Stimulated activated CD8-positive, alpha-beta memory T cell treated with anti-CD3 and anti-CD28 coated beads, Interleukin-12 subunit alpha, Interleukin-12 subunit beta, amount 100 ng/mL, for 24 hours (primary cell): ENCODE results near the gene RASSF3.

Source experiments
- DNase-seq: peaks from one replicate; pipeline ENCODE4 v3.0.0-alpha.2; 2020; ENCODE audit errors: extremely low read depth

The RASSF3 gene

DNA sequence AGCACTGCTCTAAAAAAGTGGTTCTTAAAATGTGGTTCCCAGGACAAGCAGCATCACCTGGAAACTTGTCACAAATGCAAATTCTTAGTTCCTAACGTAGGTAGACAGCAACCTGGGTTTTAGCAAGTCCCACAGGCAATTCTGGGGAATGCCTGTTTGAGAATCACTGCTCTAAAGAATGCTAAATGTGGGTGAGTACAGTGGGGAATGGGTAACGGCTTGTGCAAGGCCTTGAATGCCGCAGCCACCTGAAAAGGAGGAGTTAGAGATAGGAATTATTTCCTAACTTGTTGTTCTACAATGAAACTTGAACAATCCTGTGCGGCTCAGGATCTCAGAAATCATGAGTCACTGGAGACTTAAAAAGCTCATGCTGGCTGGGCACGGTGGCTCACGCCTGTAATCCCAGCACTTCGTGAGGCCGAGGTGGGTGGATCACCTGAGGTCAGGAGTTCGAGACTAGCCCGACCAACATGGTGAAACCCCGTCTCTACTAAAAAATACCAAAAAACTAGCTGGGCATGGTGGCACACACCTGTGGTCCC lies 114.0 kb downstream of the RASSF3 start:
- no peak for DNase-seq

DNA sequence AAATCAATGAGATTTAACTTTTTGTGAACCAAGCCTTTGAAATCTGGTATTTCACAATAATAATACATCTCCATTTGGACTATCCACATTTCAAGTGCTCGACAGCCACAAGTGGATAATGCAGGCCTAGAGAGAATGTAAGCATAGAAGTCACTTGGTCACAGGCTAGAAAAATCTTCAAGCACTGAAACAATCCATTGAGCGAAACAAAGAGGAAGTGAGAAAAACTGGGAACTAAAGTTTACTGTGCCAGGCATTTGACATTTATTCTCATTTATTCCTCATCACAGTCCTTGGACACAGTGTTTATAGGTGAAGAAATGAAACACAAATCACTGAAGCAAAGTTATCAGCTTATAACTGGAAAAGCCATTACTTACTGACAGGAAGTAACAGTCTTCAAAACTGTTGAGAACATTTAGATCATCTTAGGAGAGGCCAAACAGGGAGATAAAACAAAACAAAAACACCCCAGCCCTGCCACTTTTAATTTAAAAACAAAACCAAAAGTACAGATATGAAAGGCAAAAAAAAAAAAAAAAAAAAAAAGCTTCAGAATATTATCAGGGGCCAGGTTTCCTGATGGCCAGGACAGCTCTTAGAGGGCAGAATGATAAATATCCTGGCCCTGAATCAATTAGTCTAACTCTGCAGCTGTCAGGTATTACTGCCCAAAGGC lies 119.8 kb downstream of the RASSF3 start:
- DNase-seq, result no peak

DNA sequence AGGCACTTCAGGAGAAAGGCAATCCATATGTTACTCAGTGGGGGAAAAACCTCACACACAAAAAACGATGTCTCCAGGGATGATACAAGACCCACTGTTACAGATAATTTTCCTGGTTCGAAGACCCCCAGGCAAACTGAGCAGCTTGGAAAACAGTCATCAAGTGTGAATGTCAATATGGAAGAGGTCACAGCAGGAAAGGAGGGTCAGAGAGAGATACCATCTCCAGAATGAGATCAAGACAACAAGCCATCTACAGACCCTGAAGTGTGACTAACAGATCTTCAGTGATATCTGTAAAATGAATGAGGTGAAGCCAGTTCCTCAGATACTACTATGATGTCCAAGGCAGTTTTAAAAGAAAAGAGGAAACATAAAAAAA lies 120.3 kb downstream of the RASSF3 start:
- DNase-seq, result no peak

DNA sequence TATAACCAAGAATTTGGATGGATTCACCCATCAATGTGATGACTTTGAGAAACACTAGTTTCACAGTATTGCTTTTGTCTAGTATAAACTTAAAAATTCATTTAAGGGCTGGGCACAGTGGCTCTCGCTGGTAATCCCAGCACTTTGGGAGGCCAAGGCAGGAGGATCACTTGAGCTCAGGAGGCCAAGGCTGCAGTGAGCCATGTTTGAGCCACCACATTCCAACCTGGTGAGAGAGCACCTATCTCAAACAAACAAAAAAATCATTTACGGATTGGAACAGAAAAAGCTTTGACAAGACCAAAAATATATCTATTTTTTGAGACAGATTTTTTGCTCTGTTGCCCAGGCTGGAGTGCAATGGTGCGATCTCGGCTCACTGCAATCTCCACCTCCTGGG lies 121.4 kb downstream of the RASSF3 start:
- no peak for DNase-seq

DNA sequence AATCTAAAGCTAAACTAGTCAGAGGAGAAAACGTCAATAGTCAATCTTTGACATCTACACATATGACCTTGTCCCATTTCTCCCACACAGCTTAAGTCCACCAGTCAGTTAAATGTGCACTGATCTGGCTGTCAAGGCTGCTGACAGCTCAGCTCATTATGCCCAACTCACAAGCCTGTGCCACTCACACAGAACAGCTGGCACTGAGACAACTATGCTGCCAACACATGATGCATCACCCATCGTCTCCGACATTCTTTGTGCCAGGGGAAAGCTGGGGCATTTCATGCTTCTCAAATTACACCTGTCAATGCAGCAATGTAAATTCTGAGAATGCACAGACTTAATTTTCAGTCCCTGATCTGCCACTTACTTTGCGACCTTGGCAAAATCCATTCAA lies 123.6 kb downstream of the RASSF3 start:
- no peak for DNase-seq

DNA sequence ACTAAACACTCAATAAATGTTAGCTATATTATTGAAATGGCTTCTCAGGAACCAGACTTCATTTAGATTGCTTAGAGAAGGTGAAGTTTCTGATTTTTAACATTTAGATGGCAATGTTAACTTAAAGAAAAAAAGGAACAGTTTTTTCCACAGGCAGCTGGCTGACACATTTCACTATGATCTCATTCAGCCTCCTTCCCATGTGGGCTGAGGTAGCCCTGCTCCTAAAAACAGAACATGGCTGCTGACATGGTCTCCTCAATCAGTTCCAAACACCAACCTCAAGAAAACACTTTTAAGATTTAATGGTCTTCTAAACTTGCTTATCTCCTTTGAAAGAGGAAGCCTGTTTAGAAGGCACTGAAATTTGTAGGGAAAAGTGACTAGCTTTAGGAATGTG lies 125.1 kb downstream of the RASSF3 start:
- no peak for DNase-seq

DNA sequence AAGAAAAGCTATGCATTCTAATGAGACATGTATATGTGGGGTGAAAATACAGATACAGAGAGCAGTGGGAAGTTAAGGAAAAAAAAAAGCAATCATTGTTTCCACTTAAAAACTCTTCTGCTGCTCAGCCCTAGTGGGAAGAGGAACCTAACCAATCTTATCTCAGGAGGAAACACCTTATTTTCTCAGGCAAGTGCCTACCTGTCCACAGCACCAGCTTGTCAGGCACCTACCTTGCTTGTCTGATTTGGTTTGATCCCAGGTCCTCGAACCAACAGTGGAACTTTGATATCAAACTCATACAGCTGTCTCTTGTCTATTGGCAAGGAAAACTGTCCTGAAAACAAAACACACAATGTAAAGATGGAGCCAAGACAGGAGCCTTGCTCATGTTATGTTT lies 126.5 kb downstream of the RASSF3 start:
- no peak for DNase-seq

DNA sequence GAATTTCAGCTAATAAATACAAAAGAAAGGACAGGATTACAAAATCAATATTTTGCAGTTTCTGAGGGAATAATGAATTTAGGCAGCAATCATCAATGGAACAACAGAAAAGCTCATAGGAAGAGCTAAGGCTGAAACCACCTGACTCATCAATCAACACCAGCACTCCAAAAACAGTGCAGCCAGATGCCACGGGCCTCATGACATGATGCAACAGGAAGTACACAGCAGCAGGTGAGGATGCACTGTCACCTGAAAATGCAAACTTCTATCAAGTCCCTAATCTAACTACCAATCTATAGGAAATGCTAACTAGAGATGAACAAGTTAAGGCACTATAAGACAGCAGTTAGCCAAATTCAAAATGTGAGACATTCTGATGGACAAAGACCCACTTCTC lies 127.2 kb downstream of the RASSF3 start:
- no peak for DNase-seq

DNA sequence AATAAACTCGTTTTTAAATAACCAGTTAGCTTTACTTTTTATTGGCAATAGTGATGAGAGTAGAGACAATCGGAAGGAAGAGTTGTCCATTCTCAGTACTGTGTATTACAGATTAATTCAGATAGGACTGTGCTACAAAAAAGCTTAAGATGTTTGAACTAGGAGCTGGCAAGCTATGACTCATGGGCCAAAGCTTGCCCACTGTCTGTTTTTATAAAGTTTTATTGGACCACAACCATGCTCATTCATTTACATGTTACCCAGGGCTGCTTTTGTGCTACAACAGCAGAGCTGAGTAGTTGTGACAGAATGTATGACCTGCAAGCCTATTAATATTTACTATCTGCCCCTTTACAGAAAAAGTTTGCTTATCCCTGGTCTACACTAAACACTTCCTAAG lies 129.5 kb downstream of the RASSF3 start:
- DNase-seq, result no peak

DNA sequence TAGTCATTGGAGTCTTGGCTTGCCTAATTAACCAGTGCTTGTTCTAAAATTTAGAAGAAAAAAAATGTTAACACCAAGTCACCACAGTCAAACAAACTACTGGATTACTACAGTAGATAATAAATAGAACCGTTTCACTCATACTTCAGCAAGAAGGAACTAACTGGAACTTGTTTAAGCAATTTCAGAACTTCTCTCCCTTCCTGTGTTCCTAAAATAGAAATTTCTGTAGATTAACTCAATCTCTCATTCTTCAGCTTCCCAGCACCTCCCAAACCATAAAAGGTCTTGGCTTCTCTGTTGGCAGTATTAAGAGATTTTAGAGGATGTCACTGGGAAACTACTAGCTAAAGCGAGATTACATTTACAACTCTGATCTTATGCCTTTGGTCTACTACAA lies 130.4 kb downstream of the RASSF3 start:
- DNase-seq, result no peak

DNA sequence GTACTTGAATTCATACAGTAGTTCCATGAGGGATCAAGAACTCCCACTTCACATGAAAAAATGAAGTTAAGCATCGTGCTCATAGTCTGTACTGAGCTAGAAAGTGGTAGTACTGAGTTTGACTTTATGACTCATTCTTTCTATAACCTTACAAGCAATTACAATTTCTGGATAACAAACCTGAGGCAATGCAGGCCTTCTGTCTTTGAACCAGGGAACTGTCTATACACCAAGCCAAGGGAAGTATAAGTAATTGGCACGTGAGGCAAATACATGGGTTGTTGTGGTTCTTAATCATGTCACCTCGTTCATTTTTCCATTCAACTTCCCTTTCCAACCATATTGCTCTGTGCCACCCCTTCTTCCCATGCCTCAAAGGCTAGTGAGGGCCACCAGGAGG lies 132.1 kb downstream of the RASSF3 start:
- DNase-seq, result no peak

DNA sequence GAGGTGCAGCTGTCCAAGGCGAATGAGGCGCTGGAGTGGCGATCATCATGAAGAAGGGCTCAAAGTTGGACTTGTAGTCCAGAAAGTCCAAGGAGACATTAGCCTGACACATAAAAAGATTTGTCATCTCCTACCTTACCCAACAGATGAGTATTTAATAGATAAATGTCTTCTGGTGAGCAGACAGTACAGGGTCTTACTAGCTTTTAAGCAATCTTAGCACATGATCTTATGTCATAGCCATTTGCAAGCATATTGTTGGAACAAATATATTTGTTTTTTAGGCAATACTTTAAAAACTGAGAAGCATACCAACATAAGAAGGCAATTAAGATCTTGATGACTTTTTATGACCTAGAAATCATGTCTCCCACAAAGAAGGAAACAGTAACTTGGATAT lies 132.9 kb downstream of the RASSF3 start:
- DNase-seq, result no peak

DNA sequence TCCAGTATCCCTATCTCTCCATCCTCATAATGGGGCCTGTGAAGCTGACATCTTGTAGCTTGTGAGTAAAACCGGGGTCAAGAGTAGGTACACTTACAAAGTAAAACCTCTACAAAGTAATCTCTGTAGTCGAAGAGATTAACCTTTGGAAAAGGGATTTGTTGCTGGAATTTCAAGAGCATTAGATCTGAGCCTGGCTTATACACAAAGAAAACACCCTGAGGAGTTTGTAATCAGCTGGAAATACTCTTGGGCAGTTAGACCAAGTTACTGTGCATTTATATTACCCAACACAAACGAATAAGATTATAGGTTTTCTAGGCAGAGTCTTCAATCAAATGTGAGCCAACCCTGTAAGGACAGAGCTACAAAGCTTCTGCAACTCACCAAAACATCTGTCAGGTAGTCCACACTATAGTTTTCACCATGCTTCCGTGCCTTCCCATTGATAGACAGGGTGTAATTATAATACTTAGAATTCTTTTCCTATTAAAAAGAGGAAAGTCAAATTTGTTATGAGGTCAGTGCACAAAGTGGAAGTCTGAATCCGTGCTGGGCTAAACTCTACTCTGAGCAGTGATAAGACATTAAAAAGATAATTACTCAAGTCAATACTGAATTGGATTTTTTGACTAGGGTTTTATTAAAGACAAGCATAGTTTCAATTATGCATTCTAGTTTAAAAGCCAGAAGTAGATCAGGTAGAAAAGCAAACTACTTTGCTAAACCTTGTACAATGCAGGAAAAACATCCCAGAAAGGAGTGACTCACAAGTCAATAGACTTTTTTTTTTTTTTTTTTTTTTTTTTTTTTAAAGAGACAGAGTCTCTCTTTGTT lies 134.3 kb downstream of the RASSF3 start:
- DNase-seq, result no peak

DNA sequence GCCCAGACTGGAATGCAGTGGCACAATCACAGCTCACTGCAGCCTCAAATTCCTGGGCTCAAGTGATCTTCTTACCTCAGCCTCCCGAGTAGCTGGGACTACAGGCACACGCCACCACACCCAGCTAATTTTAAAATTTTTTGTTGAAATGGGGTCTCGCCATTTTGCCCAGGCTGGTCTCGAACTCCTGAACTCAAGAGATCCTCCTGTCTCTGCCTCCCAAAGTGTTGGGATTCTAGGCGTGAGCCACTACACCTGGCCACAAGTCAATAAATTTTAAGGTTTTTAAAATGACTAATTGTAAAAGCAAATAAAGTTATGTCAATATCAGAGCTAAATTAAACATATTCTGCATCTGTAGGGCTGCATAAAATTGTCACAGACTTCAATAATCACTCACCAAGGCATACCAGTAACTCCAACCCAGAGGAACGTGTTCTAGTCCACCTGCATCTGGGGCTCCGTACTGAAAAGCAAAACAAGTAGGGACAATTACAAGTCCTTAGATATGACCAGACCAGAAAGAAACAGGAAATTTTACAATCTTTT lies 135.0 kb downstream of the RASSF3 start:
- DNase-seq, result no peak

DNA sequence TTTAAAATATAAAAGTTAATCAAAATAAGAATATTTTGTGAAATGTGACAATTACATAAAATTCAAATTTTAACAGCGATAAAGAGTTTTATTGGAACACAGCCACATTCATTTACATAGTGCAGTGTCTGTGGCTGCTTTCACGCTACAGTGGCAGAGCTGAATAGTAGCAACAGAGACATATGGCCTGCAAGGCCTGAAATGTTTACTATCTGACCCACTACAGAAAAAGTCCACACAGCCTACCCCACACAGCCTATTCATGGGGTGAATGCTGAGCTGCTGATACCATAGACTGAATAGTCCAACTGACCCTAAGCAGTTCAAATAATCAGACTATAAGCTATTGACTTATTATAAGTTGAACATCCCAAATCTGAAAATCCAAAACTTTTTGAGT lies 135.7 kb downstream of the RASSF3 start:
- no peak for DNase-seq

DNA sequence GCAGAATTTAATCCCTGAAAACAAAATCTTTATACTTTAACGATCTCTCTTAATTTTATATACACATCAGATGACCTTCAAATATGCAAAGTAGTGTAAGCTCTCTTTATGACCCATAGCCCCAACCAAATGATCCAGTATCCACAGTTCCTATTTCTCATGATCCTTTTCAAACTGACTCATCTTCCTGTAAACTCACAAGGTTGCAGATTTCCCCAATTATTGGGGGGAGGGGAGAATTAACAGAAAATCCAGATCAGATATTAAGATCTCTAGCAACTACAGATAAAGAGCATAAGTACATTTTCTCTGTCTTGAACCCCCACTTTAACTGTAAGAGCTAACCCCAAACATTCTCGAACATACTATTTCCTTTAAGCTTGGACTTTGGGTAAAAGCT lies 136.4 kb downstream of the RASSF3 start:
- no peak for DNase-seq
